ENCODE data around the gene CCDC116.

The CCDC116 gene

DNA sequence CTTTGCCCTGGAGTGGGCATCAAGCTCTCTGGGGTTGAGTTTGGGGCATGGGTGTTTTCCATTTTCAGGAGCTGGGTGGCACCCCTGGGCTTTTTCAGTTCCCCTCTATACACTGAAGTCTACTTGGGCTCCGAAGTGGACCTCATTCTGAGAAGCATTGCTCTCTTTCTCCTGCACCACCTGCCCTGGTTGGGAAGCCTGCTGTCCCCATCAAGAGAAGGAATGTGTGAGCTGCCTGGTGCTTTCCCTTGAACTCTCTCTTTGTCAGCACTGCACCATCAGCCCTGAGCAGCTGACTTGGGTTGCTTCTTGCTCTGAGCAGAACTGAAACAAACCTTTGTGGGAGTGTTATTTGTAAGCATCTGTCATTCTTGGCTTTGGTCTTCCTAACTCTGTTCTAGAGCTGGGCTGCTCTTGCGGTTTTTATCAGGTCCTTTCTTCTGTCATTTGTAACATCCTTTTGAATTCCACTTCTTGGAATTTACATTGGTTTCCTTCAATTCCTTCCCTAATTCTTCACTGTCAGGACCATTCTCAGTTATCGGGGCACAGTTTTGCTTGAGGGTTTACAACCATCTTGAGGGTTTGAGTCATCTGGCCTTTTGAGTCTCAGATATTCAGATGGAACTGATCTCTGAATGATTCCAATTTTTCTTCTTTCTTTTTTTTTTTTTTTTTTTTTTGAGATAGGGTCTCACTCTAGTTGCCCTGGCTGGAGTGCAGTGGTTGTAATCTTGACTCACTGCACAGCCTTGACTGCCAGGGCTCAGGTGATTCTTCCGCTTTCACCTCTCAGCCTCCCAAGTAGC is 44.6 kb upstream of the CCDC116 start:
- H3K9ac ChIP-seq (ENCODE audit: low read depth, low read length, poor library complexity, severe bottlenecking), result no peak overlapping the region
- peaks cover 37% of the 10 kb centered on the region; the same call in 1 of the 2 replicates for H3K36me3 ChIP-seq (ENCODE audit: insufficient read depth, low read length)
- peaks cover 92% of the 10 kb centered on the region for H3K79me2 ChIP-seq (ENCODE audit: insufficient read depth, low read length)
- TF ChIP-seq, protein P1, sequence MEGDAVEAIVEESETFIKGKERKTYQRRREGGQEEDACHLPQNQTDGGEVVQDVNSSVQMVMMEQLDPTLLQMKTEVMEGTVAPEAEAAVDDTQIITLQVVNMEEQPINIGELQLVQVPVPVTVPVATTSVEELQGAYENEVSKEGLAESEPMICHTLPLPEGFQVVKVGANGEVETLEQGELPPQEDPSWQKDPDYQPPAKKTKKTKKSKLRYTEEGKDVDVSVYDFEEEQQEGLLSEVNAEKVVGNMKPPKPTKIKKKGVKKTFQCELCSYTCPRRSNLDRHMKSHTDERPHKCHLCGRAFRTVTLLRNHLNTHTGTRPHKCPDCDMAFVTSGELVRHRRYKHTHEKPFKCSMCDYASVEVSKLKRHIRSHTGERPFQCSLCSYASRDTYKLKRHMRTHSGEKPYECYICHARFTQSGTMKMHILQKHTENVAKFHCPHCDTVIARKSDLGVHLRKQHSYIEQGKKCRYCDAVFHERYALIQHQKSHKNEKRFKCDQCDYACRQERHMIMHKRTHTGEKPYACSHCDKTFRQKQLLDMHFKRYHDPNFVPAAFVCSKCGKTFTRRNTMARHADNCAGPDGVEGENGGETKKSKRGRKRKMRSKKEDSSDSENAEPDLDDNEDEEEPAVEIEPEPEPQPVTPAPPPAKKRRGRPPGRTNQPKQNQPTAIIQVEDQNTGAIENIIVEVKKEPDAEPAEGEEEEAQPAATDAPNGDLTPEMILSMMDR (conservative IDR thresholded peaks at IDR 0.05; ENCODE audit: low read length), result no peak
- no peak for TF ChIP-seq EZH2phosphoT487 (IDR thresholded peaks at IDR 0.05; ENCODE audit: borderline replicate concordance)
- H4K20me1 ChIP-seq (ENCODE audit: insufficient read depth, low read length, poor library complexity, severe bottlenecking), result peaks cover 84% of the 10 kb centered on the region
- no peaks in the 10 kb centered on the region for H3K9me3 ChIP-seq (ENCODE audit: insufficient read depth, low read depth, low read length)
- H2AFZ ChIP-seq (ENCODE audit: low read length), result no peak overlapping the region
- no peaks in the 10 kb centered on the region for H3F3A ChIP-seq (ENCODE audit: low read depth)
- H3K4me1 ChIP-seq (ENCODE audit: insufficient read depth, low read length, poor library complexity, severe bottlenecking), result peaks cover 3% of the 10 kb centered on the region
- no peaks in the 10 kb centered on the region for H3K27me3 ChIP-seq (ENCODE audit: insufficient read depth, low read length, poor library complexity, severe bottlenecking)
- no peak overlapping the region for H3K4me3 ChIP-seq (ENCODE audit: low read length, poor library complexity, severe bottlenecking)
- H3K4me2 ChIP-seq (ENCODE audit: low read depth, low read length, poor library complexity, severe bottlenecking), result no peak overlapping the region
- H3K9me2 ChIP-seq (replicated peaks; ENCODE audit: low read depth, low read length), result no peaks in the 10 kb centered on the region

DNA sequence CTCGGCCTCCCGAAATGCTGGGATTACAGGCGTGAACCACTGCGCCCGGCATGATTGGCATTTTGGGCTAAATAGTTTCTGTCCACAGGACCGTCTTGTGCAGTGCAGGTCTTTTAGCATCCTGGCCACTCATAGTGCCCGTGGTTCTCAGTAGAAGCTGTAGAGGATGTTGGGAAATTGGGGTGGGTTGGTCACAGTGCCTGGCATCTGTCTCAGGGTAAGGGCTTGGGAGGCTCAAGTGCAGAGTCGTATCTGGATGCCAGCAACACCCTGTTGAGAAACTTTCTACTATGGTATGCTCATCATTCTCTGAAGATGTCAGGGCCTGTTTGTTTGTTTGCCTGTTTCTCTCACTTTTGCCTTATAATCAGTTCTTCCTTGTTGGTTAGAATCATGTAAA is 43.2 kb upstream of the CCDC116 start:
- Histone ChIP-seq H3K9me3 (ENCODE audit: insufficient read depth, low read depth, low read length) (no peaks in the 10 kb centered on the region), H4K20me1 (ENCODE audit: insufficient read depth, low read length, poor library complexity, severe bottlenecking) (peaks cover 87% of the 10 kb centered on the region), H3K4me3 (ENCODE audit: low read length, poor library complexity, severe bottlenecking) (no peak overlapping the region), H3K4me1 (ENCODE audit: insufficient read depth, low read length, poor library complexity, severe bottlenecking) (peaks cover 3% of the 10 kb centered on the region), H3K4me2 (ENCODE audit: low read depth, low read length, poor library complexity, severe bottlenecking) (no peak overlapping the region), H3K79me2 (ENCODE audit: insufficient read depth, low read length) (peaks cover 97% of the 10 kb centered on the region), H3K9ac (ENCODE audit: low read depth, low read length, poor library complexity, severe bottlenecking) (no peak overlapping the region), H3K9me2 (replicated peaks; ENCODE audit: low read depth, low read length) (no peaks in the 10 kb centered on the region), H3F3A (ENCODE audit: low read depth) (no peaks in the 10 kb centered on the region), H3K36me3 (ENCODE audit: insufficient read depth, low read length) (peaks cover 45% of the 10 kb centered on the region; the same call in 1 of the 2 replicates), H2AFZ (ENCODE audit: low read length) (no peak overlapping the region), H3K27me3 (ENCODE audit: insufficient read depth, low read length, poor library complexity, severe bottlenecking) (no peaks in the 10 kb centered on the region)
- no peak for TF ChIP-seq EZH2phosphoT487 (IDR thresholded peaks at IDR 0.05; ENCODE audit: borderline replicate concordance)
- TF ChIP-seq, protein P1 (conservative IDR thresholded peaks at IDR 0.05; ENCODE audit: low read length), result no peak

DNA sequence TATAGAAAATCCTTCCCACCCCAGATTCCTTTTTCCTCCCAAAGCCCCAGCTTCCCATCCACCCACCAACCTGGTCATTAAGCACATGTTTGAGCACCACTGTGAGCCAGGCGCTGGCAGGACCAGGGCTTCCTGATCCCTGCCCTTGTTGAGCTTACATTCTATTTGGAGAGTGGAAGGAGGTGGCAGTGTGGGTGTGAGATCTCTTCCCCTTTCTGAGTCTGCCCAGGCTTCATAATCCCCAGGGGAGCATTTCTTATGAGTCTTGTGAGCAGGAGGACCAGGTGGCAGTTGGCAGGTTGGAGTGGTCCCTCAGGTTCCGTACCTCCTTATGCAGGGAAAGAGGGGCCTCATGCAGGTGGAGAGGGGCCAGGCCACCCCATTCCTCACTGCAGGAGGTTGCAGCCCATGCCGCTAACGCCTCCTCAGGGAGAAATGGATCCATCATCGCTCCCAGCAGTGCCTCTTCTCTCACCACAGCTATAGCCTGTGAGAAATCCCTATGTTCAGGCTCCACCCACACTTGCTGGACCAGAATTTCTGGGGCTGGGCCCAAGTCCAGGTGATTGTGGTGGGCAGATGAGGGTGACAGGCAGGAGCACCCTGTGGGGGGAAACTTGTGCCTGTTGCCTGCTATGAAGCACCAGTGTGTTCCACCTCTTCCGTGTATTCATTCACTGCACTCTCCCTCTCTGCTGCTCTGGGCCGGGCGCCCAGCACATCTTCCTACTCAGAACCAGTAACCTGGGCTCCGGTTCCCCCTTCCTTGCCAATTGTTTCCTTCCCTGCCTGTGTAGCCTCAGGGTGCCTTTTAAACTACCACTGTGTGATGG is 41.5 kb upstream of the CCDC116 start:
- Histone ChIP-seq H3K4me2 (ENCODE audit: low read depth, low read length, poor library complexity, severe bottlenecking) (no peak overlapping the region), H3F3A (ENCODE audit: low read depth) (no peaks in the 10 kb centered on the region), H4K20me1 (ENCODE audit: insufficient read depth, low read length, poor library complexity, severe bottlenecking) (peaks cover 88% of the 10 kb centered on the region), H2AFZ (ENCODE audit: low read length) (no peak overlapping the region), H3K4me1 (ENCODE audit: insufficient read depth, low read length, poor library complexity, severe bottlenecking) (peaks cover 3% of the 10 kb centered on the region), H3K4me3 (ENCODE audit: low read length, poor library complexity, severe bottlenecking) (no peak overlapping the region), H3K9me3 (ENCODE audit: insufficient read depth, low read depth, low read length) (no peaks in the 10 kb centered on the region), H3K9ac (ENCODE audit: low read depth, low read length, poor library complexity, severe bottlenecking) (no peak overlapping the region), H3K9me2 (replicated peaks; ENCODE audit: low read depth, low read length) (no peaks in the 10 kb centered on the region), H3K36me3 (ENCODE audit: insufficient read depth, low read length) (peaks cover 60% of the 10 kb centered on the region; the same call in 1 of the 2 replicates), H3K79me2 (ENCODE audit: insufficient read depth, low read length) (peaks cover 97% of the 10 kb centered on the region), H3K27me3 (ENCODE audit: insufficient read depth, low read length, poor library complexity, severe bottlenecking) (no peaks in the 10 kb centered on the region)
- TF ChIP-seq, protein P1 (conservative IDR thresholded peaks at IDR 0.05; ENCODE audit: low read length), result no peak
- TF ChIP-seq EZH2phosphoT487 (IDR thresholded peaks at IDR 0.05; ENCODE audit: borderline replicate concordance), result no peak

All from Loucy (cell line).